ENCODE measurements around the gene ZNF280C.
"Not testable (repeated sequence)": the region's sequence is repeated elsewhere in the genome, so short reads cannot be mapped to it uniquely, and the experiment has no call there.

ZNF280C gene

GRCh38 chrX:130268449-130269170 lies at the start of gene ZNF280C:
Gene ZNF280C (minus strand): TSS chrX:130268899. CDS start chrX:130260449, 8,450 bp downstream.
- peak; percentile 62 for DNase-seq (ENCODE audit: low read depth)

GRCh38 chrX:130304587-130305368 lies 36.1 kb upstream of the ZNF280C start:
- no peak for DNase-seq (ENCODE audit: low read depth)

- DNase-seq (ENCODE audit: low read depth): no peak
Measured at GRCh38 chrX:130301977-130302376, 33.3 kb upstream of the ZNF280C start.

- DNase-seq (ENCODE audit: low read depth): no peak
Measured at GRCh38 chrX:130301405-130301804, 32.7 kb upstream of the ZNF280C start.

- DNase-seq (ENCODE audit: low read depth): no peak
Measured at GRCh38 chrX:130300010-130300282, 31.2 kb upstream of the ZNF280C start.

- no peak for DNase-seq (ENCODE audit: low read depth)
Measured at GRCh38 chrX:130299279-130300009, 30.7 kb upstream of the ZNF280C start.

GRCh38 chrX:130296743-130297142 lies 28.0 kb upstream of the ZNF280C start:
- DNase-seq (ENCODE audit: low read depth): no peak

GRCh38 chrX:130296297-130296678 lies 27.6 kb upstream of the ZNF280C start:
- no peak for DNase-seq (ENCODE audit: low read depth)

GRCh38 chrX:130295519-130296296 lies 27.0 kb upstream of the ZNF280C start:
- no peak for DNase-seq (ENCODE audit: low read depth)

- DNase-seq (ENCODE audit: low read depth): no peak
Measured at GRCh38 chrX:130287071-130287770, 18.5 kb upstream of the ZNF280C start.

GRCh38 chrX:130285710-130286109 lies 17.0 kb upstream of the ZNF280C start:
- DNase-seq (ENCODE audit: low read depth): no peak

- no peak for DNase-seq (ENCODE audit: low read depth)
Measured at GRCh38 chrX:130285069-130285620, 16.4 kb upstream of the ZNF280C start.

- DNase-seq (ENCODE audit: low read depth): no peak
Measured at GRCh38 chrX:130282151-130282550, 13.5 kb upstream of the ZNF280C start.

- DNase-seq (ENCODE audit: low read depth): no peak
Measured at GRCh38 chrX:130280901-130281300, 12.2 kb upstream of the ZNF280C start.

- not testable (repeated sequence) for DNase-seq (ENCODE audit: low read depth)
Measured at GRCh38 chrX:130272253-130272652, 3.6 kb upstream of the ZNF280C start.

GRCh38 chrX:130269391-130269790 lies 692 bp upstream of the ZNF280C start:
- DNase-seq (ENCODE audit: low read depth): not testable (repeated sequence)

- no peak for DNase-seq (ENCODE audit: low read depth)
Measured at GRCh38 chrX:130267956-130268448, 697 bp downstream of the ZNF280C start.

- no peak for DNase-seq (ENCODE audit: low read depth)
Measured at GRCh38 chrX:130264573-130264972, 4.1 kb downstream of the ZNF280C start.

- no peak for DNase-seq (ENCODE audit: low read depth)
Measured at GRCh38 chrX:130263016-130263415, 5.7 kb downstream of the ZNF280C start.

GRCh38 chrX:130262231-130262630 lies 6.5 kb downstream of the ZNF280C start:
- no peak for DNase-seq (ENCODE audit: low read depth)

- DNase-seq (ENCODE audit: low read depth): no peak
Measured at GRCh38 chrX:130261296-130261893, 7.3 kb downstream of the ZNF280C start.
